Gastrocnemius medialis (tissue), 4 donors: ENCODE results near the gene FEN1.

Experiments
- CTCF ChIP-seq, 5 experiments: fragments of 450-650 bp in 3 of 5; fragments of 200-600 bp in 2 of 5; sonication (generic) in 2 of 5; IDR thresholded peaks in 4 of 5; conservative IDR thresholded peaks in 1 of 5; 1 replicate in 4 of 5; 2 replicates in 1 of 5; pipeline ENCODE4 v1.5.1; 2016 to 2019; ENCODE audit warnings: antibody characterized with exemption in 5 of 5, mild to moderate bottlenecking in 3 of 5, moderate library complexity in 3 of 5
- POLR2A ChIP-seq, 2 donors: fragments of 450-650 bp; IDR thresholded peaks; one replicate each; pipeline ENCODE4 v1.6.1; 2017; ENCODE audit warnings: antibody characterized with exemption in 2 of 2, mild to moderate bottlenecking in 2 of 2, moderate library complexity in 2 of 2

- no peak for TF ChIP-seq POLR2A (IDR thresholded peaks at IDR 0.05)
- no peak for TF ChIP-seq CTCF (IDR thresholded peaks at IDR 0.05 in 4 of 5, conservative IDR thresholded peaks at IDR 0.05 in 1 of 5)
Observed at GRCh38 chr11:61778920-61779650, 13.6 kb upstream of the FEN1 start.
